Upper lobe of right lung (tissue), 1 donor: ENCODE measurements around the gene GOT1. TPM values are rescaled to one million over a fixed set of nuclear protein-coding genes. Genes with fewer than 3 reads are reported as not detected.

Source experiments
- ATAC-seq: fragments of 200-7000 bp; cut with Tn5 transposase; one replicate; pipeline ENCODE4 v1.9.1; 2020; ENCODE audit warnings: mild to moderate bottlenecking, moderate library complexity
- DNase-seq: peaks from one replicate; pipeline ENCODE4 v3.0.0-alpha.2; 2020
- H3K27ac ChIP-seq: fragments of 200-600 bp; one replicate; pipeline ENCODE4 v1.8.0; 2022
- H3K27me3 ChIP-seq: fragments of 200-600 bp; one replicate; pipeline ENCODE4 v1.8.0; 2022; ENCODE audit warnings: mild to moderate bottlenecking
- H3K36me3 ChIP-seq: fragments of 200-600 bp; one replicate; pipeline ENCODE4 v1.8.0; 2022
- H3K4me1 ChIP-seq: fragments of 200-600 bp; one replicate; pipeline ENCODE4 v1.8.0; 2022
- H3K4me3 ChIP-seq: fragments of 200-600 bp; one replicate; pipeline ENCODE4 v1.8.0; 2022; ENCODE audit warnings: mild to moderate bottlenecking
- H3K9me3 ChIP-seq: fragments of 200-600 bp; one replicate; pipeline ENCODE4 v1.8.0; 2022
- CTCF ChIP-seq: fragments of 200-600 bp; IDR thresholded peaks from one replicate; pipeline ENCODE4 v1.8.0; 2022; ENCODE audit warnings: antibody characterized with exemption
- intact Hi-C: fragments of 100-400 bp; cut with DNase I; formaldehyde crosslinking; loops from one replicate; pipeline ENCODE4 v1.11.0; 2022
- total RNA-seq: library from RNA; stranded (reverse); fragmentation: NEBNext Ultra II Directional; extraction: Animal tissue kit (Norgen Biotek cat#: 25700); gene quantifications from one replicate; pipeline ENCODE4 v1.2.1, GENCODE V29; 2021
- donor health status: DM: no; HTN: yes; CAD: no; lungs with severe emphysema.

Gene GOT1
- total RNA-seq, 1 donor from 2014 or later: 25.0 TPM

GRCh38 chr10:99391346-99391745 lies 39.1 kb downstream of the GOT1 start:
- Histone ChIP-seq H3K9me3 (no peaks in the 10 kb centered on the region), H3K4me1 (peaks cover 4% of the 10 kb centered on the region), H3K4me3 (no peak overlapping the region), H3K36me3 (no peaks in the 10 kb centered on the region), H3K27me3 (no peaks in the 10 kb centered on the region), H3K27ac (no peak overlapping the region)
- ATAC-seq (no peak), DNase-seq (no peak)
- intact Hi-C loops: no loop called here
- TF ChIP-seq CTCF: no peak

- ATAC-seq: no peak
- no peak overlapping the region for H3K27ac ChIP-seq
- H3K4me1 ChIP-seq: no peaks in the 10 kb centered on the region
- H3K9me3 ChIP-seq: no peaks in the 10 kb centered on the region
- no peak overlapping the region for H3K4me3 ChIP-seq
- H3K27me3 ChIP-seq: no peaks in the 10 kb centered on the region
- intact Hi-C loops: no loop called here
- TF ChIP-seq CTCF: no peak
- DNase-seq: no peak
- H3K36me3 ChIP-seq: no peaks in the 10 kb centered on the region
Observed at GRCh38 chr10:99389729-99390480, 40.5 kb downstream of the GOT1 start.

- TF ChIP-seq CTCF: no peak
- peak; percentile 6 for ATAC-seq
- Histone ChIP-seq H3K27ac (no peak overlapping the region), H3K27me3 (no peaks in the 10 kb centered on the region), H3K4me3 (no peak overlapping the region), H3K9me3 (no peaks in the 10 kb centered on the region), H3K4me1 (no peaks in the 10 kb centered on the region), H3K36me3 (no peaks in the 10 kb centered on the region)
- intact Hi-C loops: no loop called here
- DNase-seq: no peak
Observed at GRCh38 chr10:99387541-99387940, 42.9 kb downstream of the GOT1 start.

- no peak for TF ChIP-seq CTCF
- H3K4me1 ChIP-seq: no peaks in the 10 kb centered on the region
- no peaks in the 10 kb centered on the region for H3K9me3 ChIP-seq
- H3K27me3 ChIP-seq: no peaks in the 10 kb centered on the region
- DNase-seq: no peak
- no peak overlapping the region for H3K27ac ChIP-seq
- no peak overlapping the region for H3K4me3 ChIP-seq
- ATAC-seq: no peak
- intact Hi-C loops: no loop called here
- H3K36me3 ChIP-seq: no peaks in the 10 kb centered on the region
Observed at GRCh38 chr10:99387071-99387470, 43.4 kb downstream of the GOT1 start.

GRCh38 chr10:99382176-99382575 lies 48.2 kb downstream of the GOT1 start:
- H3K27me3 ChIP-seq: no peaks in the 10 kb centered on the region
- no peak for ATAC-seq
- H3K4me3 ChIP-seq: no peak overlapping the region
- H3K27ac ChIP-seq: no peak overlapping the region
- no peaks in the 10 kb centered on the region for H3K4me1 ChIP-seq
- no peaks in the 10 kb centered on the region for H3K9me3 ChIP-seq
- no peak for TF ChIP-seq CTCF
- no peak for DNase-seq
- intact Hi-C loops: no loop called here
- no peaks in the 10 kb centered on the region for H3K36me3 ChIP-seq

- intact Hi-C loops: no loop called here
- no peaks in the 10 kb centered on the region for H3K36me3 ChIP-seq
- no peaks in the 10 kb centered on the region for H3K9me3 ChIP-seq
- no peak for ATAC-seq
- H3K4me1 ChIP-seq: no peaks in the 10 kb centered on the region
- no peak overlapping the region for H3K4me3 ChIP-seq
- no peak for TF ChIP-seq CTCF
- no peaks in the 10 kb centered on the region for H3K27me3 ChIP-seq
- DNase-seq: no peak
- no peak overlapping the region for H3K27ac ChIP-seq
Observed at GRCh38 chr10:99375426-99375825, 55.0 kb downstream of the GOT1 start.
